Measurements from ENCODE around the gene DISC1.
"Not testable (repeated sequence)": the region's sequence is repeated elsewhere in the genome, so short reads cannot be mapped to it uniquely, and the experiment has no call there.

DISC1 gene

GRCh38 chr1:231606712-231607111, 19.9 kb upstream of the DISC1 start:
- no peak for DNase-seq

- no peak for DNase-seq
Observed at GRCh38 chr1:231610388-231610787, 16.2 kb upstream of the DISC1 start.

DNA sequence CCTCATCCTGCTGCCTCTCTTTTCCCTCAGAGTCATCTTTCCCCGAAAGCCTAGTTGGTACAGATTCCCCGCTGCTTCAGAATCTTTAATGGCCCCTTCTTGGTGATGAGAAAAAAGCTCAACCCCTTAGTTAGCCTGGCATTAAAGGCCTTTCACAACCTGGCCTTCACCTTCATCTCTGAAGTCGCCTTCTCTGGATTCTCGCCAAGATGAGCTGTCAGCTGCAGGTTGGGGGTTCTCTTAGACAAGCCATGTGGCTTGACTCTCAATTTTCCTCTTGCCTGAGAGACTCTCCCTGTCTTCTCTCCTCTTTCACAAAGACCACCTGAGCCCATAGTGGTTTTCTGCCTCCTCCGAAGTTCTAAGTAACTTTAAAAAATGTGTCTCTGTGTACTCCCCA, 15.5 kb upstream of the DISC1 start:
- no peak for DNase-seq

DNA sequence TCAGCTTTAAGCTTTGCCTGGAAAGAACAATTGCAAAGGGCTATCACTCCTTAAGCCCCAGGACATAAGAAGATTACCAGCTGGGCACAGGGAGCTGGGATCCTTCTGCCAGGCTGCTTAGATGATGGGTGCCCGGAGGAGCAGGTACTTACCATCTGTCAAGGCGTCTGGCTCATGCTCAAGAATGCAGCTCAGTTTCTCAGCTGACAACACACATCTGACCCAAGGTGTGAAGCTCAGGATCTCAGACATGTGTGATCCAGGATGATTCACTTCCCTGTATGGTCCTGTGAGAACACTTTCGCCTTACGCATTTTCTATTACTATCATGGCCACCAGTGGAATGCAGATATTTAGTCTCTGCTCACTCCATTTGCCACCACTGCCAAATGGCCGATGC, 14.7 kb upstream of the DISC1 start:
- DNase-seq, result no peak

GRCh38 chr1:231612393-231613089, 14.0 kb upstream of the DISC1 start:
- peak; percentile 23 for DNase-seq

GRCh38 chr1:231613419-231614349, 12.9 kb upstream of the DISC1 start:
- DNase-seq, result no peak

GRCh38 chr1:231616667-231617066, 9.9 kb upstream of the DISC1 start:
- DNase-seq, result no peak

DNA sequence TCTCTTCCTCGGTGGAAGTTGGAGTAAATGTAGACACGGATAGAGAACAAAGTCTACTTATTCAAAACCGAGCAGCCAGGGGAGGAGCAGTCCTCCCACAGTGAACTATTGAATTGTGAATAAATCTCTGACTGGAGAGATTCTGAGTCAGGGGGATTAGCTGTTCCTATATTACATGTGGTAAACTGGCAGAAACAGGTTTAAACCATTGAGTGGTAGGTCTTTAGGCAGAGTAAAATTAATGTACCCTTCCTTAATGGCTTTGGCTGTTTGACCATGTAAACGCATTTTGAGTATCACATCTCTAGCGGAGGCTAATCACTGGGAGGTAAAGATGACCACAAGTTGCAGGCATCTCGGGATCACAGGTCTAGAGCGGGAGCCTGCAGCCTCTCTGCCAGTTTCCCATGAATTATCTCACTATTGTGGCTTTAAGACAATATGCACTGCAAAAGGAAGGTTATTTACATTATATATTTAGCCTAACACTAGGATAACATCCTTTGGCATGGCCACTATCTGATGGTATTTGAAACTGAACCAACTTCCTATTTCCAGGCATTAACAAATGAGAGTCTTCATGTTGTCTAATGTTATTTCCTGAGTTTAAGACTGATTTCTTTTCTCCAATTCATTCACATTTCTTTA, 7.9 kb upstream of the DISC1 start:
- no peak for DNase-seq

GRCh38 chr1:231619257-231619634, 7.3 kb upstream of the DISC1 start:
- DNase-seq, result no peak

GRCh38 chr1:231625042-231625441, 1.5 kb upstream of the DISC1 start:
- not testable (repeated sequence) for DNase-seq

DNA sequence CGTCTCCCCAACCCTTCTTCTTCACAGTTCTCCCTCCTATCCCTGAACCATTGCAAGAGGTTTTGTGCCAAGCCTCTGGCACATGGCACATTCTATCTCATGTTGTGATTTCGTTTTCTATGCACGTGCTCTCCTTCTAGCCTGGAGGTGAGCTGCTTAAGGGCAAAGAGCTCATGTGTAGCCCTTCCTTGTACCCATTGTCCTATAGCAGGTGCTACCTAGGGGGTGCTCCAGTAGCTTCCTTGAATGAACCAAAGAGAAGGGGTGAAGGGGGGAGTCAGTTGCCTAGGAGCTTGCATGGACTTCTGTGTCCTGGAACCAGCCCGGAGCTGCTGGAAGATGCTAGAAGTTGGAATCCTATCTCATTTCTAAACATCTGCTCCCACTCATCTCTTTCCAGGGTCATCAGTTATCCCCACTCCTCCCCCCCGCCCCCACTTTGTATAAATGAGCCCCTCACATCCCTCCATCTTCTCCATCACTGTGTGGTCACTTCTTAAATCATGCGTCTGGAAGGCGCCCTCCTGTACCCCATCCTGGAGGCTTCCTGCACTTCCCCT, 535 bp upstream of the DISC1 start:
- DNase-seq, result no peak

DNA sequence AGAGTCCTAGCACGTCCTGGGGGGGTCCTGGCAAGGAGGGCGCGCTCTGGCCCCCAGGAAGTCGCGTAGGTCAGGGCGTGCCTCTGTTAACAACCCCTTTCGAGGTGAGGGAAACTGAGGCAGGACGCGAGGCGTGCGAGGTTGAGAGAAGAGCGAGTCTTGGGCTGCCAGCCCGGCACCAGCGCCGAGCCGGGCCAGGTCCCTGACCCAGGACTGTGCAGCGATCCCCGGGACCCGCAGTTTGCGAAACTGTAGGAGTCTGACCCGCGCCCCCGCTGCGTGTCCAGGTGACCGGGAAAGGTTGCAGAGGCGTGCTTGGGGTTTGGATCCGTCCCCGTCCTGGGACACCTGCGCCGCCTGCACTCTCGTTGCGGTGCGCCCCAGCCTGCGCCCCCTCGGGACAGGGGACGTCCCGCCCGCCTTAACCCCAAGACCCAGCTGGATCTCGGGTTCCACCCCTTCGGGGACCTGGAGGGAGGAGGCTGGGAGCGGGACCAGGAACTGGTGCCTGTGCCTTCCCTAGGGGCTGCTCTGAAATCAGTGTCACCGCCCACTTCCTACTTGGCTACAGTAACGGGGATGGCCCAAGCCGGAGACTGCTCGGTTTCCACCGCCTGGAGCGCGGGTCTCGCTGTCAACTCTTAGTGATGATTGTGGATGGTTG, 493 bp downstream of the DISC1 start:
- peak; percentile 17 for DNase-seq

DNA sequence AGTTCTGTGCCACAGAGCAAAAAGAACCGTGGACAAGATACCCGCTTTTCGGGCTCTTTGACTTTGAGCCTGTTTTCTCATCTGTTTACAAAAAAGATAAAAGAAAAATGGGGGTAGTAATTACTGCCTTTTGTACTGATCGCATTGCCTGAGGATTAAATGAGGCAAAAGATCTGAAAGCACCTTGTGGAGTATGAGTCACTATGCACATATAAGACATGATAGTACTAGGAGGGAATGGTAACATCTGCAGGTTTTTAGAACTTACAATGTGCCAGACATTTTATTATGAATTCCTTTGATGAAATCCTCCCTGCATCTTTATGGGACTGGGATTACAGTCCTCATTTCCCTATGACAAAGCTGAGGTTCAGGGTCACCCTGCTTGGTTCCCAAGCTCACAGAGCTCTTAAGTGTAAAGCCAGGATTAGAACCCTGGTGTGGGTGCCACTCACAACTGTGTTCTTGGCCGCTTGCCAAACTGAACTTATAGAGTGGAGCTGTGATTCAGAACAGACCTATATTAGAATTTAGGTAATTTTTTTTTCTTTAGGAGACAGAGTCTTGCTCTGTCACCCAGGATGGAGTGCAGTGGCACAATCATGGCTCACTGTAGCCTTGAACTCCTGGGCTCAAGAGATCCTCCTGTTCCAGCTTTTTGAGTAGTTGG, 1.8 kb downstream of the DISC1 start:
- DNase-seq, result no peak

DNA sequence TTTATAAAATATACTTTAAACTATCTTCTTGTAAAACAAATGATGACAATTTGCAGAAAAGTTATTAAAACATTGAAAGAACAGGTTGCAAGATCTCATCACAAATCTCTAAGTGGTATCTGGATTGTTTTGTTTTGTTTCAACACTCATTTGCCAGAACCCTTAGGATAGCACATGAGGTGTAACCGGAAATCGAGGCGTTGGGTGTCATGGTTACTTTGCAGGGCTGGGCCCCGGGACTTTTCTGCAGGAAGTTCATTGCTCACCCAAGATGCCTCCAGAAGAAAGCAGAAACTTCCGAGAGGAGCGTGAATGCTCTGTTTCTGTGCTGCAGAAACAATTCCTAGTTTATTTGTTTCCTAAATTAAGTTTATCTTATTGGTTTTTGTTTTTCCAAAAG, 2.5 kb downstream of the DISC1 start:
- no peak for DNase-seq

GRCh38 chr1:231630558-231631205, 4.1 kb downstream of the DISC1 start:
- no peak for DNase-seq

DNA sequence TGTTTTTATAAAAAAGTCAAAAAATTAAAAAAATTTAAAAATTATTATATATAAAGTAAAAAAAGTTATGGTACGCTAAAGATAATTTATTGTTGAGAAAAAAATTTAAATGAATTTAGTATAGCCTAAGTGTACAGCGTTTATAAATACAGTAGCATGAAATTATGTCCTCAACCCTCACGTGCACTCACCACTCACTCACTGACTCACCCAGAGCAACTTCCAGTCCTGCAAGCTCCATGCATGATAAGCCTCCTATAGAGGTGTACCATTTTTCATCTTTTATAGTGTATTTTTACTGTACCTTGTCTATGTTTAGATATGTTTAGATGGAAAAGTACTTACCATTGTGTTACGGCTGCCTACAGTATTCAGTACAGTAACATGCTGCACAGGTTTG, 5.1 kb downstream of the DISC1 start:
- DNase-seq, result no peak

DNA sequence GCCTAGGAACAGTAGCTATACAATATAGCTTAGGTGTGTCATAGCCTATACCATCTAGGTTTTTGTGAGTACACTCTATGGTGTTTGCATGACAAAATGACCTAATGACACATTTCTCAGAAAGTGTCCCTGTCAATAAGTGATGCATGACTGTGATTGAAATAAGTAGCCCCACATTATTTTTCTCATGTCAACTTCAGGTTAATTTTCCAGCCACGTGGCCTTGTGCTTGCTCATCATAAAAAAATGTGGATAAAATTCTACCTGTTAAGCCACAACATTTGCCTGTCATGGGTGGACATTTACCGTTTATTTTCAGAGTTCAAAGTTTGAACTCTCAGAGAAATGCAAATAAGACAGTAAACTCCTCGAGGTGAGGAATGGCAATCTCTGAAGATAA, 5.5 kb downstream of the DISC1 start:
- no peak for DNase-seq

DNA sequence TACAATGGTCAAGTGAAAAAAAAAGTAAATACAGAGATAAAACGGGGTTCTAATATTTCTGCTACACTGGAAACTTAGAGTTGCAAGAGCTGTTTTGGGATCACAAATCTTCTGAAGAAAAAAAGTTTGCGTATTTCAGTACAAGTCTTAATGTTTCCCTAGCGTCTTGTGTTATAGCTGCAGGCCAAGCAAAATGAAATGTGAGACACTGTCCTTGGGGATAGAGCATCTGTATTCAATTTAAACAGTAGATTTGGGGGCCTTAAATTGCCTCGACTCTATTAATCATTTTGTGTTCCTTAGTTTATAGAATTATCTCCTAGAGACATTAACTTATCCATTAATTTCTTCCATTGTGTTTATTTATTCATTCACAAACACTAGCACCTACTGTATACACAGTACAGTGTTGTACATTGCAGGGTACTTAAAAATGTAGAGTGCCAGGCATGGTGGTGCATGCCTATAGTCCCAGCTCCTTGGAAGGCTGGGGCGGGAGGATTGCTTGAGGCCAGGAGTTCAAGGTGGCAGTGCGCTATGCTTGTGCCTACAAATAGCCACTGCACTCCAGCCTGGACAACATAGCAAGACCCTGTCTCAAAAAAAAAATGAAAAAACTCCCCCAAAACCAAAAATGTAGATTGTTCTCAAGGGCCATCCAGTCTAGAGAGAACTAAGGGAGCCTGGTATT, 7.9 kb downstream of the DISC1 start:
- DNase-seq, result no peak

DNA sequence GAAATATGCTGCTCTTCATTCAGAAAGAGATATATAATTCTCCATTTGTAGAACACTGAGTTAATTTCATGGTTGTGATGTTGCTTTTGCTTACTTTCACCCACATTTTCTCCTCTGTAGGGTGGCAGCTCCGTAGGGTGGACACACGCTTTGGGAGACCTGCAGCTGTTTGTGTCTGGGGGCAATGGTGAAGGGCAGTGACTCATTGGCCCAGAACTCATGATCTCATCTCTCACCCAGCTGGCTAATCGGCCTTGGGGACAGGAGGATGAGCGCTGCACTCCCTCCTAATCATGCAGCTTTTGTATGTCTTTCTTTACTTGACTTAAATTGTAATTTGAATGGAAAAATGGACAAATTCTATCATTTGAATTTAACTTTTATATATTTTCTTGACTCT, 9.6 kb downstream of the DISC1 start:
- DNase-seq, result no peak

DNA sequence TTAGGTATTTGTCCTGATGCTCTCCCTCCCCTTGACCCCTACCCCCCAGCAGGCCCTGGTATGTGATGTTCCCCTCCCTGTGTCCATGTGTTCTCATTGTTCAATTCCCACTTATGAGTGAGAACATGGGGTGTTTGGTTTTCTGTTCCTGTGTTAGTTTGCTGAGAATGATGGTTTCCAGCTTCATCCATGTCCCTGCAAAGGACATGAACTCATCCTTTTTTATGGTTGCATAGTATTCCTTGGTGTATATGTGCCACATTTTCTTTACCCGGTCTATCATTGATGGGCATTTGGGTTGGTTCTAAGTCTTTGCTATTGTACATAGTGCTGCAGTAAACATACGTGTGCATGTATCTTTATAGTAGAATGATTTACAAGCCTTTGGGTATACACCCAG, 10.3 kb downstream of the DISC1 start:
- DNase-seq, result not testable (repeated sequence)

- no peak for DNase-seq
Observed at GRCh38 chr1:231638647-231639046, 12.1 kb downstream of the DISC1 start.
